ENCODE measurements around the gene RASL12. TPM values are rescaled to one million over a fixed set of nuclear protein-coding genes. Genes with fewer than 3 reads are reported as not detected.

RASL12 gene
- total and polyA plus RNA-seq, 2 donors (not counting 1 experiment from before 2014, with no cell fraction given) = not detected

GRCh38 chr15:65085990-65086679 lies 18.3 kb upstream of the RASL12 start:
- H3K27me3 Mint-ChIP-seq = peaks cover 32% of the 10 kb centered on the region
- TF ChIP-seq, protein P1, sequence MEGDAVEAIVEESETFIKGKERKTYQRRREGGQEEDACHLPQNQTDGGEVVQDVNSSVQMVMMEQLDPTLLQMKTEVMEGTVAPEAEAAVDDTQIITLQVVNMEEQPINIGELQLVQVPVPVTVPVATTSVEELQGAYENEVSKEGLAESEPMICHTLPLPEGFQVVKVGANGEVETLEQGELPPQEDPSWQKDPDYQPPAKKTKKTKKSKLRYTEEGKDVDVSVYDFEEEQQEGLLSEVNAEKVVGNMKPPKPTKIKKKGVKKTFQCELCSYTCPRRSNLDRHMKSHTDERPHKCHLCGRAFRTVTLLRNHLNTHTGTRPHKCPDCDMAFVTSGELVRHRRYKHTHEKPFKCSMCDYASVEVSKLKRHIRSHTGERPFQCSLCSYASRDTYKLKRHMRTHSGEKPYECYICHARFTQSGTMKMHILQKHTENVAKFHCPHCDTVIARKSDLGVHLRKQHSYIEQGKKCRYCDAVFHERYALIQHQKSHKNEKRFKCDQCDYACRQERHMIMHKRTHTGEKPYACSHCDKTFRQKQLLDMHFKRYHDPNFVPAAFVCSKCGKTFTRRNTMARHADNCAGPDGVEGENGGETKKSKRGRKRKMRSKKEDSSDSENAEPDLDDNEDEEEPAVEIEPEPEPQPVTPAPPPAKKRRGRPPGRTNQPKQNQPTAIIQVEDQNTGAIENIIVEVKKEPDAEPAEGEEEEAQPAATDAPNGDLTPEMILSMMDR (IDR thresholded peaks at IDR 0.05) = no peak
- TF ChIP-seq EZH2 (IDR thresholded peaks at IDR 0.05; ENCODE audit: borderline replicate concordance, insufficient read depth, low read depth, low read length, poor library complexity, severe bottlenecking) = no peak
- no peaks in the 10 kb centered on the region for H3K9me3 ChIP-seq (ENCODE audit: control extremely low read depth in 1 of 3, control insufficient read depth in 2 of 3, insufficient read depth in 1 of 3, low read length in 2 of 3)
- no peak for DNase-seq
- ChIA-PET POLR2A (no interaction called here), CTCF (interaction anchor here (1.5 kb wide), 1 partner anchor 53 kb away, joined by 5 read pairs; no protein-coding TSS in a partner anchor)
- no peak for ATAC-seq (ENCODE audit: low read depth)
- no peak overlapping the region for H3K27ac ChIP-seq (ENCODE audit: low read length in 2 of 2)
- intact Hi-C loops (cut with micrococcal nuclease) = no loop called here
- H3K4me1 Mint-ChIP-seq = no peaks in the 10 kb centered on the region
- H3K4me1 ChIP-seq (ENCODE audit: control insufficient read depth in 2 of 2, insufficient read depth in 2 of 2, low read length in 2 of 2) = no peaks in the 10 kb centered on the region
- H3K27me3 ChIP-seq (replicated peaks in 1 of 4; ENCODE audit: control extremely low read depth in 1 of 4, control insufficient read depth in 3 of 4, insufficient read depth in 4 of 4, low read length in 3 of 4) = peaks cover 0 to 28% (median 5%) of the 10 kb centered on the region in 4 experiments
- H3K36me3 ChIP-seq (replicated peaks in 1 of 2; ENCODE audit: control extremely low read depth in 1 of 2, control insufficient read depth in 1 of 2, extremely low read depth in 1 of 2, insufficient read depth in 2 of 2, low read length in 1 of 2) = no peaks in the 10 kb centered on the region
- no peak overlapping the region for H3K4me2 ChIP-seq (replicated peaks; ENCODE audit: low read depth, low read length, poor library complexity, severe bottlenecking)
- no peak overlapping the region for H3K27ac Mint-ChIP-seq
- H3K79me2 ChIP-seq (ENCODE audit: control insufficient read depth, insufficient read depth, low read length) = no peaks in the 10 kb centered on the region
- no peak overlapping the region for H2AFZ ChIP-seq (ENCODE audit: insufficient read depth, low read depth, low read length, poor library complexity, severe bottlenecking)
- 94% methylated on average over 6 of the region's 6 CpGs for WGBS (ENCODE audit: insufficient coverage)
- H4K20me1 ChIP-seq (ENCODE audit: control insufficient read depth, insufficient read depth, low read length, poor library complexity, severe bottlenecking) = no peaks in the 10 kb centered on the region
- H3K9me3 Mint-ChIP-seq (ENCODE audit: insufficient read depth) = no peaks in the 10 kb centered on the region
- no peak overlapping the region for H3K9ac ChIP-seq (ENCODE audit: low read length)
- H3K4me3 Mint-ChIP-seq = no peak overlapping the region
- H3K4me3 ChIP-seq (ENCODE audit: control extremely low read depth in 1 of 5, extremely low read depth in 1 of 5, insufficient read depth in 1 of 5, low read depth in 2 of 5, low read length in 4 of 5) = no peak overlapping the region

DNA sequence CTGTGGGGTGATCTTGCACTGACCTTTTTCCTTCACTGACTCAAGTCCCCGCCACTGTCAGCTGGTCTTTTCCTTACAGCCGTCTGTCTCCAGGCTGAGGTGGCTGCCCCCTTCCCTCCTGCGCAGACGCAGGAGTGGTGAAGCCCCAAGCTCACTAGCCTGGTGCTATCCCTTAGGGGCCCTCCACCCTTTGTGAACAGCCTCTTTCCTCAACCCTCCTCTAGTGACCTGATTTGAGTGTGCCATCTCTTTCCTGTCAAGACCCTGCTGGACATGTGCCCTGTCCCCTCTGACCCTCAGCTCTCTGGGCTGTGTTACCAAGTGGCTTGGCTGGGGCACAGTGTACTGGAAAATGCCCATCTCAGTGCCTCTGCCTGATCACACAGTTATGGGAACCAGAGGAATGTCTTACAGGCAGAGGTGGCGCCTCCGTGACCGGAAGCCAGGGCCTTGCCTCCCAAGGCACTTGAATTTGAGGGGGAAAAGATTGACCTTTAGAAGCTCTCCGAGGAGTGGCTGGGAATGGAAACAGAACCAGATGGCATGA lies 17.5 kb upstream of the RASL12 start:
- ATAC-seq (ENCODE audit: low read depth) (no peak), DNase-seq (no peak)
- no peaks in the 10 kb centered on the region for H3K4me1 ChIP-seq (ENCODE audit: control insufficient read depth in 2 of 2, insufficient read depth in 2 of 2, low read length in 2 of 2)
- ChIA-PET POLR2A (no interaction called here), CTCF (no interaction called here)
- H3K36me3 ChIP-seq (replicated peaks in 1 of 2; ENCODE audit: control extremely low read depth in 1 of 2, control insufficient read depth in 1 of 2, extremely low read depth in 1 of 2, insufficient read depth in 2 of 2, low read length in 1 of 2) = no peaks in the 10 kb centered on the region
- Mint-ChIP-seq H3K27ac (no peak overlapping the region), H3K9me3 (ENCODE audit: insufficient read depth) (no peaks in the 10 kb centered on the region), H3K27me3 (peaks cover 39% of the 10 kb centered on the region), H3K4me3 (no peak overlapping the region), H3K4me1 (no peaks in the 10 kb centered on the region)
- no peaks in the 10 kb centered on the region for H3K9me3 ChIP-seq (ENCODE audit: control extremely low read depth in 1 of 3, control insufficient read depth in 2 of 3, insufficient read depth in 1 of 3, low read length in 2 of 3)
- no peak overlapping the region for H3K4me2 ChIP-seq (replicated peaks; ENCODE audit: low read depth, low read length, poor library complexity, severe bottlenecking)
- no peak overlapping the region for H3K4me3 ChIP-seq (ENCODE audit: control extremely low read depth in 1 of 5, extremely low read depth in 1 of 5, insufficient read depth in 1 of 5, low read depth in 2 of 5, low read length in 4 of 5)
- H3K79me2 ChIP-seq (ENCODE audit: control insufficient read depth, insufficient read depth, low read length) = no peaks in the 10 kb centered on the region
- H2AFZ ChIP-seq (ENCODE audit: insufficient read depth, low read depth, low read length, poor library complexity, severe bottlenecking) = no peak overlapping the region
- H4K20me1 ChIP-seq (ENCODE audit: control insufficient read depth, insufficient read depth, low read length, poor library complexity, severe bottlenecking) = no peaks in the 10 kb centered on the region
- no peak overlapping the region for H3K27ac ChIP-seq (ENCODE audit: low read length in 2 of 2)
- H3K9ac ChIP-seq (ENCODE audit: low read length) = no peak overlapping the region
- 96% methylated on average over 8 of the region's 8 CpGs for WGBS (ENCODE audit: insufficient coverage)
- no peak for TF ChIP-seq EZH2 (IDR thresholded peaks at IDR 0.05; ENCODE audit: borderline replicate concordance, insufficient read depth, low read depth, low read length, poor library complexity, severe bottlenecking)
- H3K27me3 ChIP-seq (replicated peaks in 1 of 4; ENCODE audit: control extremely low read depth in 1 of 4, control insufficient read depth in 3 of 4, insufficient read depth in 4 of 4, low read length in 3 of 4) = peaks cover 0 to 29% (median 5%) of the 10 kb centered on the region in 4 experiments
- intact Hi-C loops (cut with micrococcal nuclease) = no loop called here

All from B cell (primary cell).